ENCODE measurements around the gene LPXN.

Gene LPXN

DNA sequence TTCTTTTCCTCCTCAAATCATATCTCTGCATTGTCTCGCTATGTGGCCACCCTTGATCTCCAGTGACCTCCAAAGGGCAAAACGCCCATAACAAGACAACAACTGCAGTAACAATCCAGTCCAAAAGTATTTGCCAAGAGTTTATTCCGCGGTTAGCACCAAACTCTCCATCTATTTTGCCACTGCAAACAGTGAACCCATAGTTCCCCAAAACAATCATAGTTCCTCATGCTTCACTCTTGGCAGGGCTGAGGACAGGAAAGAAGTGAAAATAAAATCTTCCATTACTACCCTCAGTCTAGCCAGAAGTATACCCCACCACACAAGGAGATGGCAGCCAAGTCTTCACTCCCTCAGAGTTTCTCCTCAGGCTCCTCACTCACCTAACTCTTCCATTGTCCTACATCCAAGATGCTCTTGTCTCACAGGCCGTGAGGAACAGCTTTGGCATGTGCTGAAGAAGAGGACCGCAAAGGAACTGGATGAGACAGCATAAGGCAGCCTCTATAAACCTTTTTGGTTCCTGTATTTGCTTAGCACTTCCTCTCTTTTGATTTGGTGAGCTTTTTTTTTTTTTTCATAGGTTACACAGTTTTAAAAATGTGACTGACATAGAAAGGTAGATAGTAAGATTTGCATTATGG, at the start of gene LPXN:
Gene LPXN, minus strand, starts transcription at position 480 of the 644 bp plus-strand sequence. Its CDS starts 84 bp downstream, at position 396.
- peak; percentile 66 for DNase-seq (ENCODE audit: low spot score)

DNA sequence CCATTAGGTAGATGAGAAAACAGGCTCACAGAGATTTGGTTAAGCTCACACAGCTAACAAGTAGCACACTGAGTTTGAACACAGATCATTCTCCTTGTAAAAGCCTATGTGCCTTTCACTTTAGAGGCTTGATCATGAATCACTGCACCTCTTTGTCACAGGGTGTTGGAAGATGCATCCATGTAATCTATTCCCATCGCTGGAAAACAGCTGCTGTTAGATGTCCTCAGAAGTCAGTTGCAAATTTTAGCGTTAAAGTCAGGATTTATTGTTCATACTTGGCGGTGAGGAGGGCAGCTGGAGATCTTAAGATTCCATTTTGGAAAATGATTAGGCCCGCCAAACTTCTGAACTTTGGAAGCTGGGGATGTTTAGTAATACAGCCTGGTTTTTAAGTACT, 49.4 kb upstream of the LPXN start:
- no peak for DNase-seq (ENCODE audit: low spot score)

DNA sequence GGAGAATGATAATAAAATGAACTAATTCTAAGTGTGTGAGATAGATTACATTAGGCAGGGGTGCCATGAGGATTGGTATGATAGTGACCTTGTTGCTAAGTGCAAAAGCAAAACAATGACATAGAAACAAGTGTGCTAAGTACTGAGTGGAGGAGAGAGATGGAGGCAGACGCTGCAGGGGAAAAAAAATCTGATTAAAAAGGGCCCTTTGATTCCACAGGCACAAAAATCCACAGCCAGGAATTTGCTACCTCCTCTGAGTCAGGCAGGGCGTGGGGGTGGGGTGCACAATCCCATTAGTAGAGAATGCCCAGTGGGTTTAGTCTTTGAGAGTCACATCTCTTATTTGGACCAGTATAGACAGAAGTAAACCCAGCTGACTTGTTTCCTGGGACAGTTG, 46.7 kb upstream of the LPXN start, which contains the start of gene CNTF:
Gene CNTF, plus strand, starts transcription at position 322 of the 400 bp plus-strand sequence. CDS start 88 bp downstream, outside the sequence.
- no peak for DNase-seq (ENCODE audit: low spot score)

DNA sequence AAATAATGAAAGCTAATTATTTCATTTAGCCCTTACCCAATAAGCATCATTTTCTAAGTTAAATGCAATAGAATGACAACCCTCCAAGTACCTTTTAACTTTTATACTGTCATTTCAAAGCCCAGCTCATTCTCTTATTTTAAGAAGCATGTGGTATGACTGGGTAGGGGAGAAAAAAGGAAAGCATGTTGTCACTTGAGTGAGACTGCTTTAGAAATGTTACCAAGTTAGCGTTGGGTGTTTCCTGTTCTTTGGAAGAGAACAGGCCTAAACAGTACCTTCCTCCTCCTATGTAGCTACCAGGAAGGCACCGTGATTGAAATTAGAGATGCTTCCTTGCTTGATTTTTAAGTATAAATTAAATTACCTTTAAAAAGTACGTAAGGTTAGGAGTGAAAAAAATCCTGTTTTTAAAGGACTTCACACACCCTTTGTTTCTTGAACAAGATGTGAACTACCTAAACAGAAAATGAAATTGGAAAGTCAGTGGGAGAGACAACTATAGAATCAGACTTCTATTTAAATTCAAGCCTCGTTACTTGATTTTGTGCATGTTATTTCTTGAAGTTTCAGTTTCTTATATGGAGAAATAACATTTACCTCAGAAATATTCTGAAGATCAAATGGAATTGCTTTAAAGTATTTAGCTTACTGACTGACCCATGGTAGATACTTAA, 46.1 kb upstream of the LPXN start:
- no peak for DNase-seq (ENCODE audit: low spot score)

DNA sequence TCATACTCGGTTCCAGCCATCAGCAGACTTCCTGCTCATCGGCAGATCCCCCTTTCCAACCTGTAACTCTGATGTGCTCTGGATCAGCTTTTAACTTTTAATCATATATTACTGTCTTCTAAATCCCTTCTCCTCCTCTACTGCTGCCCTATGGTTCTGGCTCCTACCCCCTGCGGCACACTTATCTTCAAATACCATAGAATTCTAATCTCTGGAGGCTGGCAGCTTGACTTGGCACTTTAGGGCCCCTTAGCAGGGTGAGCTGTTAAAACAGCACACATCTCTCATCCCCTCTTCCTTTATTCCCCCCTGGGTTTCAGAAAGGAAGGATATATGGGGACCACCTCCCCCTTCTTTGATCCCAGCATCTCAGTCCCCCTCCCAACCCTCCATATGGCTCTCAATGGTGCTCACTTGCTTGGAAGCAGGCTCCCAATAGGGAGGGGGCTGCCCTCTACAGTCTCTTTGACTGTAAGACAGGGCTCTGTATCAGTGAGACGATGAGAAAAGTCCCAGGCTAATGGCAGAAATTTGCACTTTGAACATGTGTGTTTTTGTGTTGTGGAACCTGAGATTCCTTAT, 42.4 kb upstream of the LPXN start:
- no peak for DNase-seq (ENCODE audit: low spot score)

DNA sequence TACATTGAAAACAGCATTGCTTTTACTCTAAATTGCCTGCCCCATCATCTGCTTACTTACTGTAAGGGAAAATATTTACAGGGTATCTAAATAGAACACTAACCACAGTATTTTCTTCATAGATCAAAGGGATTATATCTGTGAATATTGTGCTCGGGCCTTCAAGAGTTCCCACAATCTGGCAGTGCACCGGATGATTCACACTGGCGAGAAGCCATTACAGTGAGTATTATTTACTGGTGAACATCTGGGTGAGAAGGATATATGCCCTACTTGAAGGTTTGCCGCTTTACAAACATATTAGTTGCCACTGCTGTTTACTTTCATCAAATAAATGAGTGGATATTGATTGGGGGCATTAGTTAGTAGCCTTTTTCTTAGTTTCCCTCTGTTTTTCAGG, 40.9 kb upstream of the LPXN start:
- no peak for DNase-seq (ENCODE audit: low spot score)

DNA sequence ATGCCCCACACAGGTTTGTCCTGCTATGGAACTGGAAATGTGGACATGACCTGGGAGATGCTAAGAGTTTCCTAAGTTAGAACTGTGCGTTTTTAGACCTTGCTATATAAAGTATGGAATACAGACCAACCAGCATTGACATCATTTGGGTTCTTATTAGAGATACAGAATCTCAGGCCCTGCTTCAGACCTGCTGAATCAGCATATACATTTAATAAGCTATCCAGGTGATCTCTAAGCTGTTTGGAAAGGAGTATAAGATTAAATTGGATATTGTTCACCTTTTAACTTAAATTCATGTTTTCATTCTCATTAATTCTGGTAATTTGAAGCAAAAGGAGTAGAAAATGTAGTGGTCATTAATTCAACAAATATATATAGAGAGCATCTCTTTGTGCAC, 39.9 kb upstream of the LPXN start:
- no peak for DNase-seq (ENCODE audit: low spot score)

DNA sequence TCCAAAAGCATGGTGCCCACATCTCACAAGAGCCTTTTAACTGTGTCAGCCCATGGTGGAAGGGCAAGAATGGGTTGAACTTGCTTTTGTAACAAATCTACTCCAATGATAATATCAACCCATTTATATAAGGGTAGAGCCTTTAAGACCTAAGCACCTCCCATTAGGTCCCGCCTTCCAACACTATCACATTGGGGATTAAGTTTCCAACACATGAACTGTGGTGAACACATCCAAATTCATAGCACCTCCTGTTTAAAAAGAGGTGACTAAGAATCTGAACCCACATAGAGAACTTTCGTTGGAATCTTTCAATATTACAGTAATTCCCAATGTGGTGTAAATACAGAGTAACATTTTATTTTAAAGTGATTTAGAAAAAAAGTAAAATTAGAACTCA, 37.6 kb upstream of the LPXN start:
- no peak for DNase-seq (ENCODE audit: low spot score)

DNA sequence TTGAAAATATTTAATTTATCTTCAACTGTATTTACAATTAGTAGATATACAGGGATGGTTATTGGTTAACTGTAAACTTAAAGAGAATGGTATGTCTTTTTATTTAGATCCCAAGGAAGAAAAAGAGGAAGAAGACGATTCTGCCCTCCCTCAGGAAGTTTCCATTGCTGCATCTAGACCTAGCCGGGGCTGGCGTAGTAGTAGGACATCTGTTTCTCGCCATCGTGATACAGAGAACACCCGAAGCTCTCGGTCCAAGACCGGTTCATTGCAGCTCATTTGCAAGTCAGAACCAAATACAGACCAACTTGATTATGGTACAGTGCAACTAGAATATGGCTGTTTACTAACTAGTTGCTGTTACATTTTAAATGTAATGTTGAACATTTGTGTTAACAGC, 34.1 kb upstream of the LPXN start:
- DNase-seq (ENCODE audit: low spot score), result no peak

DNA sequence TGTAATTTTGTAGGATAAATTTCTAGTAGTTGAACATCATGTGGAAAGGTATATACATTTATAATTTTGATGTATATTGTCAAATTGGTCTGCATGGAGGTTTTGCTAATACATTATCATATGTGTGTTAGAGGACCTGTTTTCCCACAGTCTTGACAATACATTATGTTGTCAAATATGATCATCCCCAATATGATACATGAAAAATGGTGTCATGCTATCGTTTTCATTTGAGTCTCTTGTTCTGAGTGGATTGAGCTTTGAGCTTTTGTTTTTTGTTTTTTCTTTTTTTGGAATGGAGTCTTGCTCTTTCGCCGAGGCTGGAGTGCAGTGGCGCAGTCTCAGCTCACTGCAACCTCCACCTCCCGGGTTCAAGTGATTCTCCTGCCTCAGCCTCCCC, 32.7 kb upstream of the LPXN start:
- no peak for DNase-seq (ENCODE audit: low spot score)

DNA sequence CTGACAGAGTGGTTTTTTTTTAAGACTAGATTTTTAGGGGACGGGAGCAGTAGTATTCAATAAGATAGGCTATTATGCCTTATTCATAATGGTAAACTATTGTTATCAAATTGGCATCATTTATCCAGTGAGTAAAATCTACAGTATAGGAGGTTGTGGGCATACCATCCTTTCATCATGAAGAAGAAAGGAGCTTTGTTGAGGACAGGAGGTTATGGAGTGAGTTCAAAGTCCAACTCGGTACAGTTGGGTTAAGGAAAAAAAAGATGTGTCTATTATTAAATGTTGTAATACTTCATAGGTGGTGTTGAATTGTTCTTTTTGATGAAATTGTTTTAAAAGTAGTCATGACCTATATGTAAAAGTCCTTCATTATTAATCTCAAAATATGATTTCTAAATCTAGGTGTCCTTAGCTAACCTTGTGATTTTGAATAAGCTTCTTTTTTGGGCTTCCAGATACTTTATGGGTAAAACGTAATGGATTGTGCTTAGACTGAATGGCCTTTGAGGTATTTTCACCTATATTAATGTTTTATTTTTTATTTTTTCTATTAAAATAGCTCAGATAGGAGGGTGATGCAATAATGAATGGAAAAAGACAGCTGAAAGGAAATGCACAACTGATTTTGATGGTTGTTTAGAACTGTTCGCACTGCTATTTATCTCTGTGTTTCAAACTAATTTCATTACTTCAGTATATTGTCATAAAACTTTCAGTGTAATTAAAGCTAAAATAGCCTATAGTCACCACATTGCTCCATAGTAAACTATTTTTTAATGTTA, 31.5 kb upstream of the LPXN start:
- no peak for DNase-seq (ENCODE audit: low spot score)

DNA sequence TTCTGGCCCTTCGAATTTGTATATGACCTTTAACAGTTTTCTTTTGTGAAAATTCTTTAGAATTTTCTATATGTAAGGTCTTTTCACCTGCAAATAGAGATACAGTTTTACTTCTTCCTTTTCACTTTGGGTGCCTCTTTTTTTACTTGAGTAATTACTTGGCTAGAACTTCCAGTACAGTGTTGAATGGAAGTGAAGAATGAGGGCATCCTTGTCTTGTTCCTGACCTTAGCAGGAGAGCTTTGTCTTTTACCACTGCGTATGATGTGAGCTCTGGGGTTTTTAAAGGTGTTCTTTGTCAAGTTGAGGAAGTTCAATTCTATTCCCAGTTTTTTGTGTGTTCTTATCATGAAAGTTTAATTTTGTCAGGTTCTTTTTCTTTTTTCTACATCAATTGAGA, 24.9 kb upstream of the LPXN start:
- no peak for DNase-seq (ENCODE audit: low spot score)

DNA sequence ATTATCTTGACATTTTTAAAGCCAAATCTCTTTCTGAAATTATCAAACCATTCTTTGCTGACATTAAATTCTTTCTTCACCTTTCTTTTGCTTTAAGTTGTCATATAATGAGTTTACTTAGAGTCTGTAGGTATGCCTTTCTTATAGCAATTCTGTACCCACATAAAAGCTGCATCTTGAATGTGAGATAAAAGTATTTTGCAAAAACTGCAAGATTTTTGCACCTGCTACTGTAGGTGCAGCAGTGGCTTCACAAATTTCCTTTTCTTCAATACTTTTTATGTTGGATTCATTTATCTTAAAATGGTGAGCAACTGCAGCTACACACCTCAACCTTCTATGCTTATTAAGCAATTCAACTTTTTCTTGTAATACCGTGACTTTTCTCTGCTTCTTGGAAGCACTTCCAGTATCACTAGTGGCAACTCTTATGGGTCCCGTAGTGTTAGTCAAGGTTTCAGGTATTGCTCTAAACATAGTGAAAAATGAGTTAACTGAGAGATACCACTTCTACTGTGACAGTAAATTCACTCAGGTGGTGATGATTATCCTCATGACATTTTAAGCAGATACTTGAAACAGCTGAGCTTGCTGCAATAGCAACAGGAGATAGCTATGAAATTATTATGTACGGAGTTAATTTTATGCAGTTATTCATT, 22.0 kb upstream of the LPXN start:
- no peak for DNase-seq (ENCODE audit: low spot score)

DNA sequence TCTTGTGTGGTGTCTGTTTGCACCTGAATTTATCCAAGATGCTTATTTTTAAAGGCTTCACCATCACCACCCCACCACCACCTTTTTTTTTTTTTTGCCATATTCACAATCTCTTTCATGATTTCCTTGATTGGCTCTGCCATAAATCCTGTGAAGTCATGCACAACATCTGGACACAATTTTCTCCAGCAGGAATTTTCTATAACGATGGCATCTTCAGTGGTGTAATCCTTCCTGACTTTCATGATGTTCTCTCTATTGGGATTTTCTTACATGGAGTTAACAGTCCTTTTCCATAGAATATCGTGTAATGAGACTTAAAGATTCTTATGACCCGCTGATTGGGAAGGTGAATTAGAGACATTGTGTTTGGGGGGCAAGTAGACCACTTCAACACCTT, 21.0 kb upstream of the LPXN start:
- DNase-seq (ENCODE audit: low spot score), result no peak

DNA sequence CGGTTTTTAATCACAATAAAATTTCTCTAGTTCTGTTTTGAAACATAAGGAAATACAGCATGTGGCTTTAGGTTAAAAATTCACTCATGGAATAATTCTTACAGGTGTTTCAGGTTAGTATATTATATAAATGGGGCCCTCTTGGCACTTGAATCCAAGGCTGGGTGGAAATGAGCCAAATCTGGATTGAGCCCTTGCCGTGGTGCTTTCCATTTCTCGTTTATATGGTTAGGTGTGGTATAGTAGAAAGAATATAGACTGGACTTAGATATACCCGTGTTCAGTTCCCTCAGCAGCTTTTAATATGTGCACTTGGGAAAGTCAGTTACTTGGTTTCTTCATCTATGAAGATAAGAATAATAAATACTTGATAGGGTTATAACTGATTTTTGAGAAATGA, 19.2 kb upstream of the LPXN start:
- no peak for DNase-seq (ENCODE audit: low spot score)

DNA sequence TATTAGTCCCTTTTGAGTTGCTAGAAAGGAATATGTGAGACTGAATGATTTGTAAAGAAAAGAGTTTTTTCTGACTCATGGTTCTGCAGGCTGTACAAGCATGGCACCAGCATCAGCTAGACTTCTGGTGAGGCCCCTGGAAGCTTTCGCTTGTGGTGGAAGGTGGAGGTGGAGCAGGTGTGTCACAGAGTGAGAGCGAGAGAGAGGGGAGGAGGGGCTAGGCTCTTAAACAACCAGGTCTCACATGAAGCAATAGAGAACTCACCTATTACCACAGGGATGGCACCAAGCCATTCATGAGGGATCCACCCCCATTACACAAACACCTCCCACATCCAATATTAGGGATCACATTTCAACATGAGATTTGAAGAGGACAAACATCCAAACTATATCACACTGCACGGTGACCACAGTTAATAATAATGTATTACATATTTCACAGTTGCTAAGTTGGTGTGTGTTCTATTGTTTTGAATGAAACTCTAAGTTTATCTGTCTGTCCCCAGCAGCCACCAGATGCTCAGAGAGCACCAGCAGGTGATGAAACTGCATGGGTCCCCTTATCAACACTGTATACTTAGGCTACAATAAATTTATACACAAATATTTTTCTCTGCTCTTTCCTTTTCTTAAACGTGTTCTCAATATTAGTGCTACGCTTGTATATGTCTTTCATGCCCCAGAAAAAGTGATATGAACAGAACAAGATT, 17.3 kb upstream of the LPXN start:
- DNase-seq (ENCODE audit: low spot score), result no peak

DNA sequence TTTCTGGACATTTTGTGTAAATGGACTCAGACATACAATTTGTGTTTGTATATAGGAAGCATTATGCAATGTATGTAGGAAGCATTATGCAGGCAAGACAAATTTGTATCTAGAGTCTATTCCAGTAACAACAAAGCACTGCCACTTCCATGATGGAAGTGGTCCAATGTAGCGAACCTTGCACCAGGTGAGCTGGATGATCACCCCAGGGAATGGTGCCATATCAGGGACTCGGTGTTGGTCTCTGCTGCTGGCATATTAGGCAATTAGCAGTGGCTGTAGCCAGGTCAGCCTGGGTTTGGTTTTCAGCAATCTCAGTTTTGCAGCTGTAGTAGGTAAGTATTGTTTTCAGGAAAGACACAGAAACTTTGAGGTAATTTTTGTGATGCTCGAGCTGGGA, 16.0 kb upstream of the LPXN start:
- no peak for DNase-seq (ENCODE audit: low spot score)

DNA sequence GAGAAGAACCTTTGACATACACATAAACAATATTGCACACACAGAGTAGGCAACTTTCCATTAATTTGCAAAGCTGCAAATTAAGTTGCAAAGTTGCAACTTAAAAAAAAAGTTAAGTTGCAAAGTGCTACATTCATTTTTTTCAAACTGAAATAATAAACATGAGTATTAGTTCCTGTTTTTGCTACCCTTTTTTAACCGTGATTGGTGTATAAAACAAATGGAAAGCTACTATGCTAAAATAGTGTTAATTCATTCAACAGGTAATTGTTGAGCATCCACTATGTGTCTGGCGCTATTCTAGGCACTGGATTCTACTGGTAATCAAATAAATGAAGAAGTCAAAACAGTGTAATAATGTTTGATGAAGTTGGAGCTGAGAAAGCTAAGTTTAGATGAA, 11.3 kb upstream of the LPXN start:
- DNase-seq (ENCODE audit: low spot score), result no peak

DNA sequence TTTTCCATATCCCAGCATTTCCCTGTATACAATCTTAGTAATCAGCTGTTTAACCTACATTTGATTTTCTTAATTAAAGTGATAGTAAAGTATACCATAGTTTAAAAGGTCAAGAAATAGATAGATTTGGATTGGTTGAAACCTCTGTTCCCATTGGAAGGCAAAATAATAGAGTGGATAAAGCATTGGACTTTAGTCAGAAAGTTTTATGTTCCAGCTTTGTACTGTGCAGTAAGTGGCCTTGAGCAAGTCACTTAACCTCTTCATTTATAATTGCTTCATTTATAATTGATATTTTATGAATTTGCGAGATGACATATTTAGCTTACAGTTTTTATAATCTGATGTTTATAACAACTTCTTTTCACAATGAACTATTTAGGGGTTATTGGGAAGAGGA, 6.8 kb upstream of the LPXN start:
- no peak for DNase-seq (ENCODE audit: low spot score)

DNA sequence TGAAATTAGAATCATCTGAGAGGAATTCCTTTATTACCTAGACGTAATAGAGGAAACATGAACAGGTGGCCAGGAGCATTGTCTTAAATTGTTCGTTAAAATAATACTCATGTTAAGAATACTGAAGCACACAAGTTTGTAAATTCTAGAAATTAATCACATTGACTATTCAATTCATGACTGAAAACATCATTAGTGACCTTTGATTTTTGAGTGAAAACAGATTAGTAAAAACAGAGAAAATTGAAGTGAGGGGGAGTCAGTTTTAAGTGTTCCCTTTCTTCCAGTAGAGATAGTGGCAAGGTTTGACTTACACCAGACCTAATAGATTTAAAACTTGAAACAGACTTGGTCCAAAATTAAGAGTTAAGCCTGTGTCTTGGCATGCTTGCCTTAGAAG, 4.7 kb upstream of the LPXN start:
- no peak for DNase-seq (ENCODE audit: low spot score)

Measured in CD4-positive, alpha-beta T cell treated with Interleukin-2 at 100 ng/mL for 4 hours (primary cell).